HepG2 (cell line): ENCODE results near the gene APOA1. TPM values are rescaled to one million over a fixed set of nuclear protein-coding genes. Genes with fewer than 3 reads are reported as not detected.

Source experiments
- ATAC-seq: fragments of 200-7000 bp; cut with Tn5 transposase; 3 replicates; pipeline ENCODE4 v1.9.1; 2020; ENCODE audit warnings: mild to moderate bottlenecking, moderate library complexity
- BruUV-seq: library from RNA; stranded (reverse); fragments of 400-500 nt; replicated peaks from 2 replicates; lab custom pipeline; 2021; lab: Mats Ljungman, UMichigan
- CTCF ChIA-PET: fragments of 300-600 bp; formaldehyde crosslinking; extraction: SDS; loops from one replicate; lab custom pipeline; 2021; ENCODE audit warnings: low total read pairs, inconsistent platforms, low intra/inter-chr PET ratio; lab: Yijun Ruan, JAX
- POLR2A ChIA-PET: fragments of 350-600 bp; sonication (Branson Sonifier 250); formaldehyde crosslinking; loops from one replicate; lab custom pipeline; 2020; ENCODE audit warnings: antibody characterized with exemption, inconsistent platforms; lab: Yijun Ruan, JAX
- DNase-seq: peaks from one replicate; pipeline ENCODE4 v3.0.0-alpha.2; 2015; ENCODE audit warnings: low spot score
- FAIRE-seq: peaks from 3 replicates; lab custom pipeline; 2011; peaks lifted over from hg19 to GRCh38; lab: Jason Lieb, UNC
- H2AFZ ChIP-seq: one replicate; pipeline ENCODE4 v1.6.1; 2011; ENCODE audit warnings: low read length, inconsistent platforms
- H3K27ac ChIP-seq: fragments of 300-600 bp; 3 replicates; pipeline ENCODE4 v1.8.0; 2011; ENCODE audit warnings: mixed run types, mild to moderate bottlenecking, mixed read lengths, low read length, inconsistent platforms; ENCODE audit not compliant: insufficient read depth; ENCODE audit errors: extremely low read length
- H3K27me3 ChIP-seq, 2 experiments: fragments of 200-600 bp in 1 of 2; 2 replicates in 1 of 2; 3 replicates in 1 of 2; pipeline versions ENCODE4 v1.6.0 to v1.8.0; 2011; ENCODE audit warnings: low read length in 2 of 2, mild to moderate bottlenecking in 2 of 2, moderate library complexity in 2 of 2, inconsistent platforms in 1 of 2; ENCODE audit not compliant: insufficient read depth in 2 of 2, control insufficient read depth in 1 of 2
- H3K36me3 ChIP-seq, 2 experiments: fragments of 200-600 bp in 1 of 2; replicated peaks in 1 of 2; 2 replicates in 1 of 2; 3 replicates in 1 of 2; pipeline versions ENCODE4 v1.5.1 to v1.8.0; 2011; ENCODE audit warnings: low read length in 2 of 2, inconsistent platforms in 1 of 2; ENCODE audit not compliant: insufficient read depth in 2 of 2, control insufficient read depth in 1 of 2
- H3K4me1 ChIP-seq: 2 replicates; pipeline ENCODE4 v1.5.1; 2012; ENCODE audit warnings: low read length, inconsistent platforms; ENCODE audit not compliant: insufficient read depth
- H3K4me2 ChIP-seq: 2 replicates; pipeline ENCODE4 v1.6.0; 2011; ENCODE audit warnings: low read depth, low read length, inconsistent platforms
- H3K4me3 ChIP-seq, 3 experiments: fragments of 200-600 bp in 1 of 3; sonication (generic), shearing (Covaris generic) in 1 of 3; replicated peaks in 1 of 3; 2 replicates each; pipeline ENCODE4 v1.5.1; 2011 to 2016; ENCODE audit warnings: low read length in 3 of 3, inconsistent platforms in 2 of 3, low read depth in 2 of 3, mild to moderate bottlenecking in 2 of 3, control low read depth in 1 of 3, mixed read lengths in 1 of 3; ENCODE audit not compliant: insufficient read depth in 1 of 3
- H3K79me2 ChIP-seq: one replicate; pipeline ENCODE4 v1.6.1; 2011; ENCODE audit warnings: low read length, inconsistent platforms; ENCODE audit not compliant: insufficient read depth
- H3K9ac ChIP-seq: 2 replicates; pipeline ENCODE4 v1.6.0; 2011; ENCODE audit warnings: mild to moderate bottlenecking, low read depth, low read length, inconsistent platforms; ENCODE audit not compliant: insufficient read depth
- H3K9me3 ChIP-seq: 2 replicates; pipeline ENCODE4 v1.5.1; 2012; ENCODE audit warnings: mild to moderate bottlenecking, low read length
- H4K20me1 ChIP-seq: 2 replicates; pipeline ENCODE4 v1.6.0; 2011; ENCODE audit warnings: inconsistent platforms, mild to moderate bottlenecking, low read length, moderate library complexity; ENCODE audit not compliant: insufficient read depth
- KAT8 ChIP-seq: IDR thresholded peaks from 2 replicates; pipeline ENCODE4 v1.6.1; 2016; ENCODE audit warnings: missing genetic modification reagents, missing compliant biosample characterization
- MIXL1 ChIP-seq: IDR thresholded peaks from 2 replicates; pipeline ENCODE4 v1.6.1; 2016
- RAD21 ChIP-seq: fragments of 450-650 bp; formaldehyde crosslinking; IDR thresholded peaks from 2 replicates; pipeline ENCODE4 v1.5.0; 2020; ENCODE audit warnings: mild to moderate bottlenecking
- SIX1 ChIP-seq: sonication (generic); formaldehyde crosslinking; IDR thresholded peaks from 2 replicates; pipeline ENCODE4 v1.4.0; 2020; ENCODE audit warnings: missing genetic modification reagents, borderline replicate concordance
- SMC3 ChIP-seq: IDR thresholded peaks from 2 replicates; pipeline ENCODE4 v1.6.1; 2011; ENCODE audit warnings: low read length, improper control_type of control experiment
- STAG1 ChIP-seq: sonication (generic); formaldehyde crosslinking; IDR thresholded peaks from 2 replicates; pipeline ENCODE4 v1.4.0; 2020; ENCODE audit warnings: missing genetic modification reagents
- ZNF777 ChIP-seq: sonication (generic); formaldehyde crosslinking; IDR thresholded peaks from 2 replicates; pipeline ENCODE4 v1.4.0; 2020; ENCODE audit warnings: missing genetic modification reagents
- WGBS: methylation state at CpG from one replicate; pipeline ENCODE4 v1.1.6; 2017; ENCODE audit warnings: low lambda C conversion rate; 5-methylcytosine and 5-hydroxymethylcytosine counted together
- in situ Hi-C: cut with HindIII; loops from 2 replicates; pipeline ENCODE4 v1.10.0; 2017; ENCODE audit warnings: low pct_unique_long_range_greater_than_20kb; ENCODE audit not compliant: extremely low pct_ligation_motif_present
- intact Hi-C: fragments of 100-400 bp; cut with micrococcal nuclease; formaldehyde crosslinking; loops from one replicate; pipeline ENCODE4 v1.10.0; 2022; ENCODE audit not compliant: unreplicated experiment
- polyA plus RNA-seq, 8 experiments: library from polyadenylated mRNA; depleted of rRNA in 3 of 8; stranded (reverse) in 7 of 8; unstranded in 1 of 8; fragments of >200 nt; fragmentation: Illumina TruSeq in 4 of 8; extraction: Trizol in 4 of 8; gene quantifications; 2 replicates each; pipeline versions ENCODE4 v1.2.1 to v1.2.3, GENCODE V29; 2011 to 2016; ENCODE audit warnings: low read depth in 4 of 8, missing spikeins in 1 of 8, mixed read lengths in 1 of 8; ENCODE audit not compliant: insufficient read depth in 1 of 8
- total RNA-seq, 5 experiments: library from RNA; depleted of rRNA; stranded (reverse); fragments of >200 nt; fragmentation: Illumina TruSeq; extraction: Trizol; gene quantifications; 2 replicates each; pipeline ENCODE4 v1.2.3, GENCODE V29; 2016; ENCODE audit warnings: low read depth in 1 of 5
- TF ChIP-seq, protein P1 (sequence below): sonication (generic); formaldehyde crosslinking; IDR thresholded peaks from 2 replicates; pipeline ENCODE4 v1.5.0; 2020; ENCODE audit warnings: mild to moderate bottlenecking, missing genetic modification reagents, moderate library complexity
- TF ChIP-seq, protein P2 (sequence below), 2 experiments: sonication (generic) in 1 of 2; formaldehyde crosslinking in 1 of 2; IDR thresholded peaks; 2 replicates each; pipeline versions ENCODE4 v1.4.0 to v1.6.1; 2018 to 2020; ENCODE audit warnings: missing genetic modification reagents in 2 of 2, borderline replicate concordance in 1 of 2, low read depth in 1 of 2, mild to moderate bottlenecking in 1 of 2, missing biosample characterization in 1 of 2
- TF ChIP-seq, protein P3 (sequence below): IDR thresholded peaks from 2 replicates; pipeline ENCODE4 v1.6.1; 2016

APOA1 gene
- total and polyA plus RNA-seq, 2 of the 13 experiments (the other 11 are each of a cell fraction or from before 2014, with no cell fraction given) = 1,973 to 5,485 TPM

DNA sequence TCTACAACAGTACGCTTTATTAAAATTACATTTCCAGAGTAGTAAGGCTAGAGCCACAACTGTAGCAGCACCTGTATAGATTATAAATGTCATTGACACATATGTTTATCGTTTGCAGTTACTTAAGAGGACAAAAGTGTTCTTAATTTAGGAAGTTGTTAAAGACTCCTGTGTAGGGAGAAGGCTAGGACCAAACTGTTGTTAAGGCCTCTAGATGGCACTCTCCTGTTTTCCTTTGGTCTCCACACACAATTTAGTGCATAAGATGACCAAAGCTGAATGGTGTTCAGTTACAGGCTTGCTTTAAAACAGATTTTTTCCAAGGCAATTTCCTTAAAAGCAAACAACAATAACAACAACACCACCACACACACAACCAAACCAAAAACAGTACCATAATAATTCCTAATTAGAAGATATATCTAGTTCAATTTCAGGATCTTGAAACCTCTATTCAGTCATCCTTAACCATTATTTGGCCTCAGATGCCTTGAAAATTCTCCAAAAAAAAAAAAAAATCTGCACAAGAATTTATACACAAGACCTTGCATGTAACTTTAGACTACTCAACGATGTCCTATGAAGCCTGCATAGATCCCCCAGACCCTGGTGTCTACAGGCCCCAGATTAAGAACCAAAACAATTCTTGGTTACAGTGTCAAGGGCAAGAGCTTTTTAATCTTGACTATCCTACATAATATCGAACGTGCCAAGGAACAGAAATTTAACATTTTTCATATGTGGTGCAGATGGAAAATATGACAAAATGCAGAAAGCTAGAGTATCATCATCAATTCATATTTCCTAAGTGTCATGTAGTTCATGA, 42.6 kb upstream of the APOA1 start:
- Histone ChIP-seq H3K27me3 (no peaks in the 10 kb centered on the region), H3K9ac (no peak overlapping the region), H3K9me3 (no peaks in the 10 kb centered on the region), H2AFZ (no peak overlapping the region), H3K4me1 (no peaks in the 10 kb centered on the region), H3K4me3 (no peak overlapping the region), H3K4me2 (no peak overlapping the region), H3K36me3 (peaks cover 10 to 20% of the 10 kb centered on the region in 2 experiments; a peak in 4 of 5 replicates), H3K27ac (no peak overlapping the region), H4K20me1 (no peaks in the 10 kb centered on the region), H3K79me2 (no peaks in the 10 kb centered on the region)
- no TSS peak for BruUV-seq
- POLR2A ChIA-PET = interaction anchor here (0.6 to 1.1 kb wide), 2 partner anchors 51 to 218 kb away, joined by 3 read pairs; partner anchors contain the start of gene SIK3
- TF ChIP-seq, protein P1, sequence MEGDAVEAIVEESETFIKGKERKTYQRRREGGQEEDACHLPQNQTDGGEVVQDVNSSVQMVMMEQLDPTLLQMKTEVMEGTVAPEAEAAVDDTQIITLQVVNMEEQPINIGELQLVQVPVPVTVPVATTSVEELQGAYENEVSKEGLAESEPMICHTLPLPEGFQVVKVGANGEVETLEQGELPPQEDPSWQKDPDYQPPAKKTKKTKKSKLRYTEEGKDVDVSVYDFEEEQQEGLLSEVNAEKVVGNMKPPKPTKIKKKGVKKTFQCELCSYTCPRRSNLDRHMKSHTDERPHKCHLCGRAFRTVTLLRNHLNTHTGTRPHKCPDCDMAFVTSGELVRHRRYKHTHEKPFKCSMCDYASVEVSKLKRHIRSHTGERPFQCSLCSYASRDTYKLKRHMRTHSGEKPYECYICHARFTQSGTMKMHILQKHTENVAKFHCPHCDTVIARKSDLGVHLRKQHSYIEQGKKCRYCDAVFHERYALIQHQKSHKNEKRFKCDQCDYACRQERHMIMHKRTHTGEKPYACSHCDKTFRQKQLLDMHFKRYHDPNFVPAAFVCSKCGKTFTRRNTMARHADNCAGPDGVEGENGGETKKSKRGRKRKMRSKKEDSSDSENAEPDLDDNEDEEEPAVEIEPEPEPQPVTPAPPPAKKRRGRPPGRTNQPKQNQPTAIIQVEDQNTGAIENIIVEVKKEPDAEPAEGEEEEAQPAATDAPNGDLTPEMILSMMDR = peak; percentile 81
- TF ChIP-seq STAG1 (CRISPR knock-in tag) = peak; percentile 90
- TF ChIP-seq SMC3 = peak; percentile 90
- TF ChIP-seq, protein P2, sequence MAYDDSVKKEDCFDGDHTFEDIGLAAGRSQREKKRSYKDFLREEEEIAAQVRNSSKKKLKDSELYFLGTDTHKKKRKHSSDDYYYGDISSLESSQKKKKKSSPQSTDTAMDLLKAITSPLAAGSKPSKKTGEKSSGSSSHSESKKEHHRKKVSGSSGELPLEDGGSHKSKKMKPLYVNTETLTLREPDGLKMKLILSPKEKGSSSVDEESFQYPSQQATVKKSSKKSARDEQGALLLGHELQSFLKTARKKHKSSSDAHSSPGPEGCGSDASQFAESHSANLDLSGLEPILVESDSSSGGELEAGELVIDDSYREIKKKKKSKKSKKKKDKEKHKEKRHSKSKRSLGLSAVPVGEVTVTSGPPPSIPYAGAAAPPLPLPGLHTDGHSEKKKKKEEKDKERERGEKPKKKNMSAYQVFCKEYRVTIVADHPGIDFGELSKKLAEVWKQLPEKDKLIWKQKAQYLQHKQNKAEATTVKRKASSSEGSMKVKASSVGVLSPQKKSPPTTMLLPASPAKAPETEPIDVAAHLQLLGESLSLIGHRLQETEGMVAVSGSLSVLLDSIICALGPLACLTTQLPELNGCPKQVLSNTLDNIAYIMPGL (CRISPR knock-in tag; IDR thresholded peaks at IDR 0.05; ENCODE audit: borderline replicate concordance in 1 of 2, low read depth in 1 of 2) = peak in 1 of 2 experiments; percentile 26; a peak in 1 of 4 replicates
- TF ChIP-seq RAD21 (CRISPR knock-in tag) = peak; percentile 67
- TF ChIP-seq, protein P3, sequence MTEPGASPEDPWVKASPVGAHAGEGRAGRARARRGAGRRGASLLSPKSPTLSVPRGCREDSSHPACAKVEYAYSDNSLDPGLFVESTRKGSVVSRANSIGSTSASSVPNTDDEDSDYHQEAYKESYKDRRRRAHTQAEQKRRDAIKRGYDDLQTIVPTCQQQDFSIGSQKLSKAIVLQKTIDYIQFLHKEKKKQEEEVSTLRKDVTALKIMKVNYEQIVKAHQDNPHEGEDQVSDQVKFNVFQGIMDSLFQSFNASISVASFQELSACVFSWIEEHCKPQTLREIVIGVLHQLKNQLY (CRISPR knock-in tag) = no peak
- 0 out of 2 replicates have a peak, but pooled peaks have one; percentile 15 for TF ChIP-seq KAT8
- TF ChIP-seq ZNF777 (CRISPR knock-in tag) = no peak
- peak; percentile 29; the same call in 1 of the 2 replicates for TF ChIP-seq MIXL1
- peak; percentile 46; the same call in 1 of the 2 replicates for TF ChIP-seq SIX1
- intact Hi-C loops = loop anchor here (1.0 kb wide), 2 partner anchors 226 to 346 kb away; no protein-coding TSS in a partner anchor
- CTCF ChIA-PET = interaction anchor here (1.1 to 2.3 kb wide), 3 partner anchors 89 to 227 kb away, joined by 3 to 43 read pairs (median 4); partner anchors contain the start of gene APOA5
- DNase-seq (peak; percentile 65), FAIRE-seq (peak; percentile 94), ATAC-seq (peak; percentile 91)
- 57% methylated on average over 5 of the region's 5 CpGs for WGBS
- in situ Hi-C loops = loop anchor here (5.0 kb wide), 1 partner anchor 217 kb away; the partner anchor contains the start of gene SIK3
